Fibroblast of lung (primary cell): ENCODE results near the gene ACVR2A. TPM values are rescaled to one million over a fixed set of nuclear protein-coding genes. Genes with fewer than 3 reads are reported as not detected.

Experiments used
- DNase-seq, 2 donors: peaks; one replicate each; pipeline versions ENCODE4 v3.0.0 to v3.0.0-alpha.2; 2010; ENCODE audit warnings: low read depth in 2 of 2
- H2AFZ ChIP-seq: 2 replicates; pipeline ENCODE4 v1.5.1; 2012; ENCODE audit warnings: low read length, control low read depth, inconsistent platforms
- H3K27ac ChIP-seq: 2 replicates; pipeline ENCODE4 v1.5.1; 2011; ENCODE audit warnings: low read length, control low read depth; ENCODE audit not compliant: insufficient read depth
- H3K27me3 ChIP-seq: 2 replicates; pipeline ENCODE4 v1.5.1; 2011; ENCODE audit warnings: mild to moderate bottlenecking, low read length; ENCODE audit not compliant: control insufficient read depth, insufficient read depth
- H3K36me3 ChIP-seq: 2 replicates; pipeline ENCODE4 v1.5.1; 2011; ENCODE audit warnings: low read length; ENCODE audit not compliant: control insufficient read depth, insufficient read depth
- H3K4me1 ChIP-seq: 2 replicates; pipeline ENCODE4 v1.5.1; 2011; ENCODE audit warnings: low read length; ENCODE audit not compliant: control insufficient read depth, insufficient read depth; ENCODE audit errors: extremely low read depth
- H3K4me2 ChIP-seq: 2 replicates; pipeline ENCODE4 v1.5.1; 2011; ENCODE audit warnings: low read length, control low read depth; ENCODE audit not compliant: insufficient read depth; ENCODE audit errors: extremely low read depth
- H3K4me3 ChIP-seq, 4 experiments: fragments of 200-600 bp in 1 of 4; sonication (generic) in 1 of 4; replicated peaks in 1 of 4; 2 replicates each; pipeline ENCODE4 v1.5.1; 2011 to 2016; ENCODE audit warnings: low read length in 4 of 4, low read depth in 3 of 4, mild to moderate bottlenecking in 3 of 4, control low read depth in 2 of 4, inconsistent platforms in 1 of 4, mixed read lengths in 1 of 4; ENCODE audit not compliant: insufficient read depth in 1 of 4; ENCODE audit errors: control extremely low read depth in 1 of 4
- H3K79me2 ChIP-seq: 2 replicates; pipeline ENCODE4 v1.5.1; 2012; ENCODE audit warnings: mild to moderate bottlenecking, low read length, inconsistent platforms; ENCODE audit not compliant: control insufficient read depth, insufficient read depth
- H3K9ac ChIP-seq: 2 replicates; pipeline ENCODE4 v1.5.1; 2011; ENCODE audit warnings: mild to moderate bottlenecking, low read length, control low read depth; ENCODE audit not compliant: insufficient read depth
- H3K9me3 ChIP-seq: 2 replicates; pipeline ENCODE4 v1.5.1; 2012; ENCODE audit warnings: low read depth, low read length; ENCODE audit not compliant: control insufficient read depth, insufficient read depth
- H4K20me1 ChIP-seq: 2 replicates; pipeline ENCODE4 v1.5.1; 2011; ENCODE audit warnings: low read length; ENCODE audit not compliant: control insufficient read depth, insufficient read depth; ENCODE audit errors: extremely low read depth
- CTCF ChIP-seq, 2 donors: IDR thresholded peaks in 1 of 2; conservative IDR thresholded peaks in 1 of 2; 1 replicate in 1 of 2; 2 replicates in 1 of 2; pipeline ENCODE4 v1.5.1; 2011 to 2012; ENCODE audit warnings: low read length in 2 of 2, control low read depth in 1 of 2, inconsistent platforms in 1 of 2, low read depth in 1 of 2, mild to moderate bottlenecking in 1 of 2
- EZH2 ChIP-seq: IDR thresholded peaks from 2 replicates; pipeline ENCODE4 v1.5.1; 2012; ENCODE audit warnings: low read length, control low read depth, mild to moderate bottlenecking; ENCODE audit errors: missing control alignments
- polyA plus RNA-seq, 2 donors: library from polyadenylated mRNA; depleted of rRNA in 1 of 2; stranded (reverse) in 1 of 2; unstranded in 1 of 2; fragments of >200 nt; gene quantifications; 2 replicates each; pipeline ENCODE4 v1.2.1, GENCODE V29; 2011 to 2012; ENCODE audit warnings: missing spikeins in 1 of 2
- total RNA-seq: library from RNA; depleted of rRNA; stranded (reverse); fragments of >200 nt; gene quantifications from 2 replicates; pipeline ENCODE4 v1.2.1, GENCODE V29; 2014

The ACVR2A gene
- total and polyA plus RNA-seq, 2 donors (not counting 1 experiment from before 2014, with no cell fraction given), result 8.9 to 9.8 TPM

- no peak for DNase-seq
- H3K9me3 ChIP-seq, result no peaks in the 10 kb centered on the region
- no peak overlapping the region for H2AFZ ChIP-seq
- H3K27ac ChIP-seq, result no peak overlapping the region
- TF ChIP-seq EZH2 (no peak), CTCF (conservative IDR thresholded peaks at IDR 0.05 in 1 of 2, IDR thresholded peaks at IDR 0.05 in 1 of 2; ENCODE audit: low read depth in 1 of 2, low read length in 2 of 2) (no peak)
- H3K4me3 ChIP-seq, result no peak overlapping the region
- H3K4me2 ChIP-seq, result no peak overlapping the region
- no peak overlapping the region for H3K9ac ChIP-seq
- no peaks in the 10 kb centered on the region for H3K27me3 ChIP-seq
- H4K20me1 ChIP-seq, result no peaks in the 10 kb centered on the region
- peaks cover 4% of the 10 kb centered on the region for H3K79me2 ChIP-seq
- H3K36me3 ChIP-seq, result no peaks in the 10 kb centered on the region
- H3K4me1 ChIP-seq, result no peaks in the 10 kb centered on the region
Observed at GRCh38 chr2:147882631-147883030, 37.8 kb downstream of the ACVR2A start.

- no peaks in the 10 kb centered on the region for H3K4me1 ChIP-seq
- peak in 1 of 2 donors; percentile 30 for DNase-seq
- no peaks in the 10 kb centered on the region for H4K20me1 ChIP-seq
- peak overlapping the region; percentile 35 for H3K4me2 ChIP-seq
- no peaks in the 10 kb centered on the region for H3K36me3 ChIP-seq
- H3K9me3 ChIP-seq, result no peaks in the 10 kb centered on the region
- no peak overlapping the region for H2AFZ ChIP-seq
- H3K9ac ChIP-seq, result no peak overlapping the region
- no peaks in the 10 kb centered on the region for H3K27me3 ChIP-seq
- peaks cover 4% of the 10 kb centered on the region for H3K79me2 ChIP-seq
- no peak overlapping the region for H3K4me3 ChIP-seq
- H3K27ac ChIP-seq, result no peak overlapping the region
- TF ChIP-seq CTCF (conservative IDR thresholded peaks at IDR 0.05 in 1 of 2, IDR thresholded peaks at IDR 0.05 in 1 of 2; ENCODE audit: low read depth in 1 of 2, low read length in 2 of 2) (no peak), EZH2 (no peak)
Observed at GRCh38 chr2:147884830-147885229, 40.0 kb downstream of the ACVR2A start.

- DNase-seq, result no peak
- Histone ChIP-seq H3K36me3 (no peaks in the 10 kb centered on the region), H2AFZ (no peak overlapping the region), H3K9ac (no peak overlapping the region), H3K4me1 (no peaks in the 10 kb centered on the region), H3K4me2 (no peak overlapping the region), H3K27ac (no peak overlapping the region), H3K4me3 (no peak overlapping the region), H3K9me3 (no peaks in the 10 kb centered on the region), H3K27me3 (no peaks in the 10 kb centered on the region), H4K20me1 (no peaks in the 10 kb centered on the region), H3K79me2 (peaks cover 6% of the 10 kb centered on the region)
- TF ChIP-seq EZH2 (no peak), CTCF (conservative IDR thresholded peaks at IDR 0.05 in 1 of 2, IDR thresholded peaks at IDR 0.05 in 1 of 2; ENCODE audit: low read depth in 1 of 2, low read length in 2 of 2) (no peak)
Observed at GRCh38 chr2:147886136-147886535, 41.3 kb downstream of the ACVR2A start.
